ENCODE measurements around the gene KLRG1. TPM values are rescaled to one million over a fixed set of nuclear protein-coding genes. Genes with fewer than 3 reads are reported as not detected.

Gene KLRG1
- total RNA-seq: 4.8 TPM
- polyA plus RNA-seq: 10 to 100 TPM; 15.8 to 22.2 (median 16.6) TPM

- Histone ChIP-seq H3K4me3 (ENCODE audit: low read depth, low read length) (peak within 1 kb of the TSS; percentile 55), H3K9me3 (ENCODE audit: control insufficient read depth in 2 of 2, low read length in 2 of 2) (no peaks in the 10 kb centered on the region), H3K4me1 (ENCODE audit: control insufficient read depth, insufficient read depth, low read length, poor library complexity, severe bottlenecking) (peaks cover 20% of the 10 kb centered on the region), H3K36me3 (ENCODE audit: control insufficient read depth, insufficient read depth, low read length) (no peaks in the 10 kb centered on the region), H3K27ac (ENCODE audit: insufficient read depth, low read length, poor library complexity, severe bottlenecking) (no peak within 1 kb of the TSS), H3K27me3 (ENCODE audit: control insufficient read depth, insufficient read depth, low read length) (no peaks in the 10 kb centered on the region)
- Mint-ChIP-seq H3K9me3 (peaks cover 0 to 1% (median 0%) of the 10 kb centered on the region in 7 donors), H3K27me3 (no peaks in the 10 kb centered on the region), H3K4me1 (peaks cover 8 to 57% (median 32%) of the 10 kb centered on the region in 4 donors), H3K4me3 (peak within 1 kb of the TSS; percentile 55 to 84 (median 67)), H3K36me3 (no peaks in the 10 kb centered on the region), H3K27ac (peak within 1 kb of the TSS; percentile 53 to 97 (median 59))
- peak in 1 of 2 donors; percentile 28 for ATAC-seq (ENCODE audit: low read depth in 2 of 2)
- DNase-seq: no peak
Observed at GRCh38 chr12:8989413-8989812, at the start of gene KLRG1. Gene KLRG1, plus strand, starts transcription at chr12:8989546. Its CDS starts 90 bp downstream, at chr12:8989636.

- Mint-ChIP-seq H3K9me3 (no peaks in the 10 kb centered on the region), H3K27ac (peak overlapping the region in 1 of 3 donors; percentile 12), H3K4me3 (peak overlapping the region in 1 of 4 donors; percentile 11), H3K4me1 (peaks cover 8 to 21% (median 17%) of the 10 kb centered on the region in 4 donors), H3K27me3 (no peaks in the 10 kb centered on the region), H3K36me3 (peaks cover 40% of the 10 kb centered on the region)
- Histone ChIP-seq H3K36me3 (ENCODE audit: control insufficient read depth, insufficient read depth, low read length) (peaks cover 69% of the 10 kb centered on the region), H3K27me3 (ENCODE audit: control insufficient read depth, insufficient read depth, low read length) (no peaks in the 10 kb centered on the region), H3K4me3 (ENCODE audit: low read depth, low read length) (no peak overlapping the region), H3K4me1 (ENCODE audit: control insufficient read depth, insufficient read depth, low read length, poor library complexity, severe bottlenecking) (peaks cover 5% of the 10 kb centered on the region), H3K27ac (ENCODE audit: insufficient read depth, low read length, poor library complexity, severe bottlenecking) (no peak overlapping the region), H3K9me3 (ENCODE audit: control insufficient read depth in 2 of 2, low read length in 2 of 2) (no peaks in the 10 kb centered on the region)
- no peak for ATAC-seq (ENCODE audit: low read depth in 2 of 2)
- no peak for DNase-seq
Observed at GRCh38 chr12:8941691-8942478, 47.5 kb upstream of the KLRG1 start.

DNA sequence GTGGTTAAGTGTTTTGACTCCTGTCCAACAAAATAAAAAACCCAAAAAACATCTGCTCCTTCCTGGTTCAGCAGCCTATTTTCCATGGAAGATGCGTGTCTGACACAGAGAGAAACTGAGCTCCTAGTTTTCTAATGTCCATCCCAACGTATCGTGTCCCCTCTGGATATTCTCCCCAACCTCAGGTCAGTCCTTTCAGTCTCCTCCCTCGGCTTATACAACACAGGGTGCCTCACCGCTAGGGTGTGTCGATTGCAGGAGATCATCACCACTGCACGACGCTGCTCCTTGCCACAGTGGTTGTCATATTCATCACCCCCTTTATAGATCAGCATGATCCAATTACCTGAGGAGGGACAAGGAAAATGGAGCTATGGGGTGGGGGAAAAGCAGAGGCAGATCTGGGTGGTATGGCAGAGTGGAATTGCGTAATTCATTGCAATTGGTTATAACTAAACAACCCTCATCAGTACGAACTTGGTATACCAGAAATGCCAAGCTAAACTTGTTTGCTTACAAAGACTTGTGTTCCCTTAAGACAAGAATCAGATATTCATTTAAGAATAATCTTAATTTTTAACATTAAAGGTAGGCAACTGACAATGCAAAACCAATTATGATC is 45.7 kb upstream of the KLRG1 start:
- H3K4me1 ChIP-seq (ENCODE audit: control insufficient read depth, insufficient read depth, low read length, poor library complexity, severe bottlenecking): peaks cover 23% of the 10 kb centered on the region
- H3K4me3 ChIP-seq (ENCODE audit: low read depth, low read length): no peak overlapping the region
- Mint-ChIP-seq H3K36me3 (peaks cover 33% of the 10 kb centered on the region), H3K4me1 (peaks cover 15 to 37% (median 33%) of the 10 kb centered on the region in 4 donors), H3K9me3 (no peaks in the 10 kb centered on the region), H3K4me3 (no peak overlapping the region), H3K27ac (peak overlapping the region; percentile 31 to 72 (median 69)), H3K27me3 (no peaks in the 10 kb centered on the region)
- DNase-seq: no peak
- H3K36me3 ChIP-seq (ENCODE audit: control insufficient read depth, insufficient read depth, low read length): peaks cover 53% of the 10 kb centered on the region
- H3K9me3 ChIP-seq (ENCODE audit: control insufficient read depth in 2 of 2, low read length in 2 of 2): no peaks in the 10 kb centered on the region
- H3K27me3 ChIP-seq (ENCODE audit: control insufficient read depth, insufficient read depth, low read length): no peaks in the 10 kb centered on the region
- no peak for ATAC-seq (ENCODE audit: low read depth in 2 of 2)
- H3K27ac ChIP-seq (ENCODE audit: insufficient read depth, low read length, poor library complexity, severe bottlenecking): no peak overlapping the region

DNA sequence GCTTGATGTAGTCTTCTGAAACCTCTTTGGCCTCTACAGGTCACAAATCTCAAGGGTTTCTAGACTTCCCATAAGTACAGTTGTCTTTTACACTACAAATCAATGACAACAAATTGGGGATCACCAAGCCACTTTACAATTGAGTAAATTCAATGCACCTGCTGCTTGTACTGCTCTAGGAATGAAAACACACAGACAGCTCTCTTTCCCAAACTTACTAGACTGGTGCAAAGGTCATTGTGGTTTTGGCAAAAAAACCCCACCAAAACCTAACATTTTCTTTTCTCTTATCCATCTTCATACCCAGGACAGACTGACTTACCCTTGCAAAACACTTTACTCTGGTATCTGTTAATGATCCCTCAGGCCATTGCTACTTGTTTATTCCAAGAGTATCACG is 42.6 kb upstream of the KLRG1 start:
- H3K4me3 ChIP-seq (ENCODE audit: low read depth, low read length): peak overlapping the region; percentile 100
- no peaks in the 10 kb centered on the region for H3K27me3 Mint-ChIP-seq
- H3K4me1 ChIP-seq (ENCODE audit: control insufficient read depth, insufficient read depth, low read length, poor library complexity, severe bottlenecking): peaks cover 39% of the 10 kb centered on the region
- ATAC-seq (ENCODE audit: low read depth in 2 of 2): no peak
- peak overlapping the region; percentile 98 for H3K27ac ChIP-seq (ENCODE audit: insufficient read depth, low read length, poor library complexity, severe bottlenecking)
- H3K9me3 ChIP-seq (ENCODE audit: control insufficient read depth in 2 of 2, low read length in 2 of 2): no peaks in the 10 kb centered on the region
- H3K4me3 Mint-ChIP-seq: peak overlapping the region in 3 of 4 donors; percentile 70 to 93 (median 81)
- H3K36me3 ChIP-seq (ENCODE audit: control insufficient read depth, insufficient read depth, low read length): peaks cover 46% of the 10 kb centered on the region
- H3K36me3 Mint-ChIP-seq: peaks cover 21% of the 10 kb centered on the region
- H3K27ac Mint-ChIP-seq: peak overlapping the region; percentile 68 to 99 (median 94)
- DNase-seq: no peak
- peaks cover 20 to 50% (median 42%) of the 10 kb centered on the region in 4 donors for H3K4me1 Mint-ChIP-seq
- no peaks in the 10 kb centered on the region for H3K9me3 Mint-ChIP-seq
- no peaks in the 10 kb centered on the region for H3K27me3 ChIP-seq (ENCODE audit: control insufficient read depth, insufficient read depth, low read length)

GRCh38 chr12:8947737-8948136 is 41.6 kb upstream of the KLRG1 start:
- no peaks in the 10 kb centered on the region for H3K9me3 ChIP-seq (ENCODE audit: control insufficient read depth in 2 of 2, low read length in 2 of 2)
- H3K9me3 Mint-ChIP-seq: peaks cover 0 to 3% (median 0%) of the 10 kb centered on the region in 7 donors
- no peaks in the 10 kb centered on the region for H3K27me3 Mint-ChIP-seq
- ATAC-seq (ENCODE audit: low read depth in 2 of 2): no peak
- H3K4me3 ChIP-seq (ENCODE audit: low read depth, low read length): peak overlapping the region; percentile 100
- H3K4me1 ChIP-seq (ENCODE audit: control insufficient read depth, insufficient read depth, low read length, poor library complexity, severe bottlenecking): peaks cover 49% of the 10 kb centered on the region
- peak overlapping the region; percentile 68 to 99 (median 94) for H3K27ac Mint-ChIP-seq
- peaks cover 17% of the 10 kb centered on the region for H3K36me3 Mint-ChIP-seq
- H3K27me3 ChIP-seq (ENCODE audit: control insufficient read depth, insufficient read depth, low read length): no peaks in the 10 kb centered on the region
- H3K36me3 ChIP-seq (ENCODE audit: control insufficient read depth, insufficient read depth, low read length): peaks cover 36% of the 10 kb centered on the region
- H3K4me1 Mint-ChIP-seq: peaks cover 23 to 60% (median 47%) of the 10 kb centered on the region in 4 donors
- peak overlapping the region; percentile 59 to 97 (median 87) for H3K4me3 Mint-ChIP-seq
- DNase-seq: no peak
- peak overlapping the region; percentile 98 for H3K27ac ChIP-seq (ENCODE audit: insufficient read depth, low read length, poor library complexity, severe bottlenecking)

- Histone ChIP-seq H3K4me3 (ENCODE audit: low read depth, low read length) (peak overlapping the region; percentile 100), H3K4me1 (ENCODE audit: control insufficient read depth, insufficient read depth, low read length, poor library complexity, severe bottlenecking) (peaks cover 59% of the 10 kb centered on the region), H3K9me3 (ENCODE audit: control insufficient read depth in 2 of 2, low read length in 2 of 2) (no peaks in the 10 kb centered on the region), H3K36me3 (ENCODE audit: control insufficient read depth, insufficient read depth, low read length) (peaks cover 25% of the 10 kb centered on the region), H3K27me3 (ENCODE audit: control insufficient read depth, insufficient read depth, low read length) (no peaks in the 10 kb centered on the region), H3K27ac (ENCODE audit: insufficient read depth, low read length, poor library complexity, severe bottlenecking) (peak overlapping the region; percentile 98)
- peaks cover 0 to 8% (median 0%) of the 10 kb centered on the region in 7 donors for H3K9me3 Mint-ChIP-seq
- DNase-seq (peak in 2 of 3 donors; percentile 13 to 49), ATAC-seq (ENCODE audit: low read depth in 2 of 2) (no peak)
- no peaks in the 10 kb centered on the region for H3K27me3 Mint-ChIP-seq
- peak overlapping the region; percentile 92 to 97 (median 95) for H3K4me3 Mint-ChIP-seq
- H3K36me3 Mint-ChIP-seq: peaks cover 16% of the 10 kb centered on the region
- H3K27ac Mint-ChIP-seq: peak overlapping the region; percentile 93 to 98 (median 94)
- peaks cover 24 to 66% (median 56%) of the 10 kb centered on the region in 4 donors for H3K4me1 Mint-ChIP-seq
Observed at GRCh38 chr12:8948701-8949341, 40.5 kb upstream of the KLRG1 start.

Data from CD4-positive, CD25-positive, alpha-beta regulatory T cell (primary cell).